ENCODE measurements around the gene EMSY. TPM values are rescaled to one million over a fixed set of nuclear protein-coding genes. Genes with fewer than 3 reads are reported as not detected.

Gene EMSY
- total and polyA plus RNA-seq, 2 of the 13 experiments (the other 11 are each of a cell fraction or from before 2014, with no cell fraction given): 11.6 to 18.5 TPM

DNA sequence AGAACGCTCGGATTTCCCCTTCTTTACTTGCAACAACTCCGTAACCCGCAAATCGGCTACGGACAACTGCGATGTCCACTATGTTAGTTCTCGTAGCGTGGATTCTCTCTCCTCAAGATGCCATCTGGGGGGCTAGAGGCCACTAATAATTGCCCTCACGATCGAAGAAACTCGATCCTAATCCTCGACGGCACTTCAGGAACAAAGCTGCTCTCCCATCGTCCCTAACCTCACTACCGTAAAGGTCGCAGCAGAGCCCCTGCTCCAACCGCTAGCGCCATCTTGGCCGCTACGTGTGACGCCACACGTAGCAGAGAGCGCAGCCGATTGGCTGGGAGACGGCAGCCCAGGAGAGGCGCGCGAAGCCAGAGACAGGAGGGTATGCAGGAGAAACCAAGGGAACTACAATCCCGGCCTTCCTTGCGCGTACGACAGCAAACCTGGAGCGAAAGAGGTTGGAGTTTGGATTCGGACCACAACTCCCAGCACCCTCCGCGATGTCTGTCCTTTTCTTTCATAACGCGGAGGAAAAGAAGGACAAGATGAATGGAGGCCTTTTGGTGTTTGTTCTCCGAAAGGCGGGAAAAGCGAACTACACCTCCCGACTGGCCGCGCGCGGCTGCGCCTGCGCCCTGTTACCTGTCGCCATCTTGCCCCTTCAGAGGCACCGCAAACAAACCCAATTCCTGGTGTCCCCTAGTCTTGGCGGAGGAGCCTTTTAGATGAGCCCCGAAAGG lies at the start of gene EMSY (continued):
- TF ChIP-seq, protein P1, sequence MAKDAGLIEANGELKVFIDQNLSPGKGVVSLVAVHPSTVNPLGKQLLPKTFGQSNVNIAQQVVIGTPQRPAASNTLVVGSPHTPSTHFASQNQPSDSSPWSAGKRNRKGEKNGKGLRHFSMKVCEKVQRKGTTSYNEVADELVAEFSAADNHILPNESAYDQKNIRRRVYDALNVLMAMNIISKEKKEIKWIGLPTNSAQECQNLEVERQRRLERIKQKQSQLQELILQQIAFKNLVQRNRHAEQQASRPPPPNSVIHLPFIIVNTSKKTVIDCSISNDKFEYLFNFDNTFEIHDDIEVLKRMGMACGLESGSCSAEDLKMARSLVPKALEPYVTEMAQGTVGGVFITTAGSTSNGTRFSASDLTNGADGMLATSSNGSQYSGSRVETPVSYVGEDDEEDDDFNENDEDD (CRISPR knock-in tag; IDR thresholded peaks at IDR 0.05; ENCODE audit: borderline replicate concordance): peak; percentile 95
- TF ChIP-seq, protein P2, sequence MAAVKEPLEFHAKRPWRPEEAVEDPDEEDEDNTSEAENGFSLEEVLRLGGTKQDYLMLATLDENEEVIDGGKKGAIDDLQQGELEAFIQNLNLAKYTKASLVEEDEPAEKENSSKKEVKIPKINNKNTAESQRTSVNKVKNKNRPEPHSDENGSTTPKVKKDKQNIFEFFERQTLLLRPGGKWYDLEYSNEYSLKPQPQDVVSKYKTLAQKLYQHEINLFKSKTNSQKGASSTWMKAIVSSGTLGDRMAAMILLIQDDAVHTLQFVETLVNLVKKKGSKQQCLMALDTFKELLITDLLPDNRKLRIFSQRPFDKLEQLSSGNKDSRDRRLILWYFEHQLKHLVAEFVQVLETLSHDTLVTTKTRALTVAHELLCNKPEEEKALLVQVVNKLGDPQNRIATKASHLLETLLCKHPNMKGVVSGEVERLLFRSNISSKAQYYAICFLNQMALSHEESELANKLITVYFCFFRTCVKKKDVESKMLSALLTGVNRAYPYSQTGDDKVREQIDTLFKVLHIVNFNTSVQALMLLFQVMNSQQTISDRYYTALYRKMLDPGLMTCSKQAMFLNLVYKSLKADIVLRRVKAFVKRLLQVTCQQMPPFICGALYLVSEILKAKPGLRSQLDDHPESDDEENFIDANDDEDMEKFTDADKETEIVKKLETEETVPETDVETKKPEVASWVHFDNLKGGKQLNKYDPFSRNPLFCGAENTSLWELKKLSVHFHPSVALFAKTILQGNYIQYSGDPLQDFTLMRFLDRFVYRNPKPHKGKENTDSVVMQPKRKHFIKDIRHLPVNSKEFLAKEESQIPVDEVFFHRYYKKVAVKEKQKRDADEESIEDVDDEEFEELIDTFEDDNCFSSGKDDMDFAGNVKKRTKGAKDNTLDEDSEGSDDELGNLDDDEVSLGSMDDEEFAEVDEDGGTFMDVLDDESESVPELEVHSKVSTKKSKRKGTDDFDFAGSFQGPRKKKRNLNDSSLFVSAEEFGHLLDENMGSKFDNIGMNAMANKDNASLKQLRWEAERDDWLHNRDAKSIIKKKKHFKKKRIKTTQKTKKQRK (IDR thresholded peaks at IDR 0.05; ENCODE audit: low read length): no peak
- TF ChIP-seq, protein P3, sequence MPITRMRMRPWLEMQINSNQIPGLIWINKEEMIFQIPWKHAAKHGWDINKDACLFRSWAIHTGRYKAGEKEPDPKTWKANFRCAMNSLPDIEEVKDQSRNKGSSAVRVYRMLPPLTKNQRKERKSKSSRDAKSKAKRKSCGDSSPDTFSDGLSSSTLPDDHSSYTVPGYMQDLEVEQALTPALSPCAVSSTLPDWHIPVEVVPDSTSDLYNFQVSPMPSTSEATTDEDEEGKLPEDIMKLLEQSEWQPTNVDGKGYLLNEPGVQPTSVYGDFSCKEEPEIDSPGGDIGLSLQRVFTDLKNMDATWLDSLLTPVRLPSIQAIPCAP (CRISPR knock-in tag; IDR thresholded peaks at IDR 0.05; ENCODE audit: low read depth): no peak
- TF ChIP-seq RXRB (CRISPR knock-in tag; IDR thresholded peaks at IDR 0.05; ENCODE audit: borderline replicate concordance) (0 out of 2 replicates have a peak, but pooled peaks have one; percentile 23), NCOA5 (CRISPR knock-in tag; IDR thresholded peaks at IDR 0.05) (no peak), AKAP8 (CRISPR knock-in tag; IDR thresholded peaks at IDR 0.05) (no peak), ZSCAN31 (CRISPR knock-in tag; IDR thresholded peaks at IDR 0.05; ENCODE audit: low read depth) (0 out of 2 replicates have a peak, but pooled peaks have one; percentile 3), ZNF124 (CRISPR knock-in tag; IDR thresholded peaks at IDR 0.05) (peak; percentile 52; the same call in 1 of the 2 replicates), MLLT10 (CRISPR knock-in tag; IDR thresholded peaks at IDR 0.05) (no peak), SRSF1 (optimal IDR thresholded peaks at IDR 0.05; ENCODE audit: low read depth, low read length) (no peak), MAF1 (CRISPR knock-in tag; IDR thresholded peaks at IDR 0.05; ENCODE audit: borderline replicate concordance) (no peak), ZMYM4 (CRISPR knock-in tag; IDR thresholded peaks at IDR 0.05) (peak; percentile 73), TBX2 (CRISPR knock-in tag; IDR thresholded peaks at IDR 0.05; ENCODE audit: borderline replicate concordance) (no peak; the same call in 1 of the 2 replicates), KDM1A (CRISPR knock-in tag; IDR thresholded peaks at IDR 0.05) (no peak), MYC (CRISPR knock-in tag; IDR thresholded peaks at IDR 0.05; ENCODE audit: borderline replicate concordance) (peak; percentile 50; the same call in 1 of the 2 replicates), KLF13 (CRISPR knock-in tag; IDR thresholded peaks at IDR 0.05) (no peak), ZIK1 (CRISPR knock-in tag; IDR thresholded peaks at IDR 0.05; ENCODE audit: borderline replicate concordance, low read depth) (0 out of 2 replicates have a peak, but pooled peaks have one; percentile 61), ATRX (CRISPR knock-in tag; IDR thresholded peaks at IDR 0.05; ENCODE audit: borderline replicate concordance) (no peak), NKX3-1 (CRISPR knock-in tag; IDR thresholded peaks at IDR 0.05) (no peak)
- TF ChIP-seq, protein P4, sequence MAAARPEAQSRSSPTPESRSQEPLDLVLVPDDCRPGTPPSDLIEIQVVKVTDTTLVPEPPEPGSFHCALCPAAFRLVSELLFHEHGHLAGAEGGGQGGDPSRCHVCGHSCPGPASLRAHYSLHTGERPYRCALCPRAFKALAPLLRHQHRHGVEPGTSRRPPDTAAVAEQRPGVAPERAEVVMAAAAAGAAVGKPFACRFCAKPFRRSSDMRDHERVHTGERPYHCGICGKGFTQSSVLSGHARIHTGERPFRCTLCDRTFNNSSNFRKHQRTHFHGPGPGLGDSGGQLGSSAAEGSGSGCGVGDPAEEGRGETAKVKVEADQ (CRISPR knock-in tag; IDR thresholded peaks at IDR 0.05; ENCODE audit: borderline replicate concordance): peak; percentile 56
- TF ChIP-seq, protein P5, sequence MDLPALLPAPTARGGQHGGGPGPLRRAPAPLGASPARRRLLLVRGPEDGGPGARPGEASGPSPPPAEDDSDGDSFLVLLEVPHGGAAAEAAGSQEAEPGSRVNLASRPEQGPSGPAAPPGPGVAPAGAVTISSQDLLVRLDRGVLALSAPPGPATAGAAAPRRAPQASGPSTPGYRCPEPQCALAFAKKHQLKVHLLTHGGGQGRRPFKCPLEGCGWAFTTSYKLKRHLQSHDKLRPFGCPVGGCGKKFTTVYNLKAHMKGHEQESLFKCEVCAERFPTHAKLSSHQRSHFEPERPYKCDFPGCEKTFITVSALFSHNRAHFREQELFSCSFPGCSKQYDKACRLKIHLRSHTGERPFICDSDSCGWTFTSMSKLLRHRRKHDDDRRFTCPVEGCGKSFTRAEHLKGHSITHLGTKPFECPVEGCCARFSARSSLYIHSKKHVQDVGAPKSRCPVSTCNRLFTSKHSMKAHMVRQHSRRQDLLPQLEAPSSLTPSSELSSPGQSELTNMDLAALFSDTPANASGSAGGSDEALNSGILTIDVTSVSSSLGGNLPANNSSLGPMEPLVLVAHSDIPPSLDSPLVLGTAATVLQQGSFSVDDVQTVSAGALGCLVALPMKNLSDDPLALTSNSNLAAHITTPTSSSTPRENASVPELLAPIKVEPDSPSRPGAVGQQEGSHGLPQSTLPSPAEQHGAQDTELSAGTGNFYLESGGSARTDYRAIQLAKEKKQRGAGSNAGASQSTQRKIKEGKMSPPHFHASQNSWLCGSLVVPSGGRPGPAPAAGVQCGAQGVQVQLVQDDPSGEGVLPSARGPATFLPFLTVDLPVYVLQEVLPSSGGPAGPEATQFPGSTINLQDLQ (CRISPR knock-in tag; IDR thresholded peaks at IDR 0.05): no peak
